Right ventricle myocardium inferior (tissue), 1 donor: Measurements from ENCODE around the gene FICD. TPM values are rescaled to one million over a fixed set of nuclear protein-coding genes. Genes with fewer than 3 reads are reported as not detected.
"Not testable (repeated sequence)": the region's sequence is repeated elsewhere in the genome, so short reads cannot be mapped to it uniquely, and the experiment has no call there.

Experiments
- ATAC-seq: fragments of 200-7000 bp; cut with Tn5 transposase; one replicate; pipeline ENCODE4 v1.9.1; 2020; ENCODE audit warnings: mild to moderate bottlenecking, moderate library complexity
- DNase-seq: peaks from one replicate; pipeline ENCODE4 v3.0.0; 2021; ENCODE audit errors: missing footprints
- intact Hi-C: fragments of 100-400 bp; cut with DNase I; formaldehyde crosslinking; loops from one replicate; pipeline ENCODE4 v1.11.0; 2022
- total RNA-seq: library from RNA; stranded (reverse); fragmentation: NEBNext Ultra II Directional; extraction: Animal tissue kit (Norgen Biotek cat#: 25700); gene quantifications from one replicate; pipeline ENCODE4 v1.2.1, GENCODE V29; 2021
- donor health status: DM: no; HTN: yes; CAD: no; lungs with severe emphysema.

The FICD gene
- total RNA-seq, 1 donor from 2014 or later: 2.9 TPM

DNA sequence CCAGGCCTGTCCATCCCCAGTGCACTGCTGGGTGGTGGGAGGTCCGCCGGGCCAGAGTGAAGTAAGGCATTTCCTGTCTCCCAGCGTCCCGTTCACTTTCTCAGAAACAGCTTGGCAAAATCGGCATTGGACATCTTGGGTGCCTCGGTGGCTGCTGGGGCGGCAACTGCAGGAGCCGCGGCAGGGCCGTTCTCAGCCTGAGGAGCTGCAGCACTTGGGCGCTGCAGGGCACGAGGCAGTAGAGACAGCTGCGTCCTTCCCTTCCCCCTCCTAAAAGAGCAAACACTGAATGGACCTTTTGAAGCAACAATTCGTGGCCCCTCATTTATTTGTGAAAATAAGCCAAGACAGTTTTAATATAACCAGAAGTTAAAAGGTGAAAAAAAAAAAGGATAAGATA is 8.3 kb downstream of the FICD start:
- ATAC-seq: no peak
- DNase-seq: no peak
- intact Hi-C loops: no loop called here

- DNase-seq (no peak), ATAC-seq (no peak)
- intact Hi-C loops: no loop called here
These were observed 10.6 kb downstream of the FICD start for GRCh38 chr12:108525681-108526080.

- DNase-seq (no peak), ATAC-seq (no peak)
- intact Hi-C loops: no loop called here
These were observed 11.5 kb downstream of the FICD start for GRCh38 chr12:108526482-108527165.

- no peak for ATAC-seq
- DNase-seq: no peak
- intact Hi-C loops: no loop called here
These were observed 12.1 kb downstream of the FICD start for GRCh38 chr12:108527166-108527496.

DNA sequence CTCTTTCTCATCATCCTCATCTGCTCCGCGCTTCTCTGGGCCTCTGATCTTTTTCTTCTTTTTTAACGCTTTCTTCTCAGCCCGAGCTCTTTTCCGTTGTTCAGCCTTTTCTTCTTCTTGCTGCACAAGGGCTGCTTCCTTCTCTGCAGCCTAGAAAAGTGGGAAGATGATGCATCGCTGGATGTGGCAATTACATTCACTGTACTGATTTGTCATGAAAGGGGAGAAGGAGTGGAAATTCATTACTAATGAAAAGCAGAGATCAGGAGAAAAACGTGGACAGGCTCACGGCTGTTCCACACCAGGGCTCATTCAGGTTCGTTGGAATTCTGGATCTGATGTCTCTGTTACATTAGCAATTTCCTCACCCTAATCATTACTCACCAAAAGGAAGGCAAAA is 15.1 kb downstream of the FICD start:
- intact Hi-C loops: no loop called here
- no peak for ATAC-seq
- DNase-seq: no peak

GRCh38 chr12:108531929-108532848 is 17.1 kb downstream of the FICD start:
- ATAC-seq (no peak), DNase-seq (no peak)
- intact Hi-C loops: no loop called here

- intact Hi-C loops: no loop called here
- ATAC-seq (no peak), DNase-seq (no peak)
These were observed 23.1 kb downstream of the FICD start for GRCh38 chr12:108538146-108538545.

- ATAC-seq: no peak
- DNase-seq: no peak
- intact Hi-C loops: no loop called here
These were observed 23.6 kb downstream of the FICD start for GRCh38 chr12:108538616-108539195.

- DNase-seq (no peak), ATAC-seq (no peak)
- intact Hi-C loops: no loop called here
These were observed 27.2 kb downstream of the FICD start for GRCh38 chr12:108542320-108542719.

- DNase-seq (no peak), ATAC-seq (no peak)
- intact Hi-C loops: no loop called here
These were observed 28.6 kb downstream of the FICD start for GRCh38 chr12:108543652-108544051.

DNA sequence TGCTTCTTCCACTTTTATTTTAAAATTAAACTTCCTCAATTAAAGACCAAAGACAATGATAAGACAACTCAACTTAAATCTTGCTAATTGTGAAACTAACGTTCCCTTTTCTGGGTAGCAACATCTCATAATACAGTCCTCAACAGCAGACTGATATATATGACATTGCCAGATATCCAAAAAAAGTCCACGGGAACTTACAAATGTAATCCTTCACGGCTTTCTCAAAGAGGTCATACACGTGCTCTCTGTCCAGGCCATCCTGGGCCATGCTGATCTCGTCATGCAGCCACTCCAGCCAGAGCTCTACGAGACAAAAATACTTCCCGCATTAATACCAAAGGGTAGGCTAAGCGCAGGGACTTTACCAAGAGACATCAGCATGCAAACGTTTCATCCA is 32.6 kb downstream of the FICD start:
- intact Hi-C loops: no loop called here
- DNase-seq: no peak
- peak; percentile 83 for ATAC-seq

DNA sequence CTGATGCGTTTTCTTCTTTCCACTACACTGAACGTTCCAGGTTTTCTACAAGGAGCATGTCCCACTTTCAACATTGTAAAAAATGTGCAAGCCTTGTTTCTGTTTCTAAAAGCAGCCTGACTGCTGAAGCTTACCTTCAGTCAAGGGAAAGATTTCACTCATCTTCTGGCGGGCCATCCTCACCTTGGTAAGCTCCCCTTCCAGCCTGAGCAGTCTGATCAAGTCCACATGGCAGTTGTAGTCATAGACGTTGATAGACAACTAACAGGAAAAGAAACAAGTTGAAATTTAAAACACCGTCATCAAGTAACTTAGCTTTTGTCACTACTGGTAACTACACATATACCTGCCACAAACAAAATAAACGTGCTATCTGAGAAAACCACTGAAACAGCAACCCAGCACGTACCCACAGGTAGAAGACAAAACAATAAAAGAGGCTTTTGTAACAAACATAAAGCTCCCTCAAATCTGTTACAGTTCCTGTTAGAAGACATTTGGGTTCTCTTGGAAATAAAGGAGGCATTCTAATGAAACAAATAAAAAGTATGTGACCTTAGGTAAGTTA is 34.0 kb downstream of the FICD start:
- ATAC-seq (no peak), DNase-seq (no peak)
- intact Hi-C loops: no loop called here

DNA sequence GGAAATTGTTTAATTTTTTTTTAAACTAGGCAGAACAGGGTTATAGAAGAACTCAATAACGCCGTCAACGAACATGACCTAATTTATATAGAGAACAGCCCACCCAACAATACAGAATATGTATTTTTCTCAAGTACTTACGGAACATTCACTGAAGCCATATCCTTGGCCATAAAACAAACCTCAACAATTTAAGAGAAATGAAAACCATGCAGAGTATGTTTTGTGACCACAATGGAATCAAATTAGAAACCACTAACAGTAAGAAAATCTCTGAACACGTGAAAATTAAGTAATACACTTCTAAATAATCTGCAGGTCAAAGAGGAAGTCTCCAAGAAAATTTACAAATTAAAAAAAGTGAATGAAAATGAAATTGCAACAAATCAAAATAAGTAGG is 36.5 kb downstream of the FICD start:
- ATAC-seq (no peak), DNase-seq (no peak)
- intact Hi-C loops: no loop called here

DNA sequence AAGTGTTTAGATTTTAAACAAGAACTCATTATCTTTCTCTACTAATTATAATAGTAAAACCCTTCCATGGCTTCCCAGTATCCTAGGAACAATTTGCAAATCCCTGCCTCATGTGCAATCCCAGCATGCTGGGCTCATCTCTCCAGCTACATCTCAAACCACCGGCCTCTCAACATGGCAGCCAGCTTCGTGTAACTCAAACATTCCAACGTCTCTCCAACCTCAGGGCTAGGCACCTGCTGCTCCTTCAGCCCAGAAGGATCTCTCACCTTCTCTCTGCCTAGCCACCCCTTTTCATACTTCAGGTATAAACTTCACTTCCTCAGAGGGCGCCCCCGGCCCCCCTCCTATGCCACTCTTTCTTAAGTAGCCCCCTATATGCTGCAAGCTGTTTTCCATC is 38.7 kb downstream of the FICD start:
- intact Hi-C loops: no loop called here
- DNase-seq (no peak), ATAC-seq (no peak)

DNA sequence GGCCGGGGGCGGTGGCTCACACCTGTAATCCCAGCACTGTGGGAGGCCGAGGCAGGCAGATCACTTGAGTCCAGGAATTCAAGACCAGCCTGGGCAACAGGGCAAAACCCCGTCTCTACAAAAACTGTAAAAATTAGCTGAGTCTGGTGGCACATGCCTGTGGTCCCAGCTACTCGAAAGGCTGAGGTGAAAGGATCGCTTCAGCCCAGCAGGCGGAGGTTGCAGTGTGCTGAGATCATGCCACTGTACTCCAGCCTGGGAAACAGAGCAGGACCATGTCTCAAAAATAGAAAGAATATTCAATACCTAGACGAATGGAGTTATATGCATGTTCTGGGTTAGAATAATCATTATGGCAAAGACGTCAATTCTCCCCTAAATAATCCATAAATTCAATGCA is 40.3 kb downstream of the FICD start:
- intact Hi-C loops, DNase-seq, ATAC-seq: not testable (repeated sequence)

DNA sequence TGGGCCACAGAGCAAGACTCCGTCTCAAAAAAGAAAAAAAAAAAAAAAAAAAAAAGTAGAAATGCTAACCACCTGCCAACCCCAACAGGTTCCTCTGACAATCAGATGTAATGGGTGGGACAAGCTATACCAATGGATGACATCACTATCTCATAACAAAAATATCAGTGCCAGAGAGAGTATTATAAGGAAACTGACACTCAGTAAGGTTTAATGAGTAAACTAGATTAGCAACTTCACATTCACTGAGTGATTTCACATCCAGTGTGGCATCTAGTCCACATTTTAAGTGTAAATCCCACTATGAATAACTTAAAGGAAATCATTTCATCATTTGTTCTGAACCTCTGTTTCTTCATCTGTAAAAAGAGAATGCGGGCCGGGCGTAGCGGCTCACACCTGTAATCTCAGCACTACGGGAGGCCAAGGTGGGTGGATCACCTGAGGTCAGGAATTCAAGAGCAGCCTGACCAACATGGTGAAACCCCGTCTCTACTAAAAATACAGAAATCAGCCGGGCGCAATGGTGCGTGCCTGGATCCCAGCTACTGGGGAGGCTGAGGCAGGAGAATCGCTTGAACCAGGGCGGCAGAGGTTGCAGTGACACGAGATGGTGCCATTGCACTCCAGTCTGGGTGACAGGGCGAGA is 44.1 kb downstream of the FICD start:
- ATAC-seq (no peak), DNase-seq (no peak)
- intact Hi-C loops: no loop called here

- intact Hi-C loops: loop anchor here (2.0 to 5.0 kb wide), 3 partner anchors 171 to 393 kb away; partner anchors contain the start of genes CORO1C and SSH1
- no peak for ATAC-seq
- DNase-seq: no peak
These were observed 44.7 kb downstream of the FICD start for GRCh38 chr12:108559748-108560147.

GRCh38 chr12:108560321-108560721 is 45.2 kb downstream of the FICD start:
- intact Hi-C loops: loop anchor here (2.0 to 5.0 kb wide), 3 partner anchors 170 to 392 kb away; partner anchors contain the start of genes CORO1C and SSH1
- DNase-seq (no peak), ATAC-seq (no peak)
